COLO668 (cell line): ENCODE results near the gene MAN1A2.
"Not testable (repeated sequence)": the region's sequence is repeated elsewhere in the genome, so short reads cannot be mapped to it uniquely, and the experiment has no call there.

Source experiments
- DNase-seq: peaks from one replicate; lab custom pipeline; 2025; ENCODE audit not compliant: unreplicated experiment; lab: John Stamatoyannopoulos, UW

The MAN1A2 gene

DNA sequence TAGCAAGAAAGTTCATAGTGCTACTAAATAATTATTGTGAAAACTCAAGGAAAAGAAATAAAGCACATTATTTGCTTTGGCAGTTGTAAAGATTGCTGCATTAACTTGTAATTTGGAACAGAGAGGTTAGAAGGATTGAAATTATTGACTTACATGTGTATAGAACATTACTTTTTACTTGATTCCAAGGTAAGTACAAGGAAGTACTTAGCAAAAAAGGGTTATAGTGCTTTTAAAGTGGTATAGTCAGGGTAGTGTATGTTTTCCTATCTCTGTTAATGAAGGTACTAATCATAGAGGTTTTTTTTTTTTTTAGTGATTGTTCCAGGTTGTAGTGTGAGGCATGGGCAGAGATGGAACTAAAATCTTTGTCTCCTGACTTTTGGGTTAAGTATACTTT is 29.4 kb downstream of the MAN1A2 start:
- DNase-seq, result no peak

DNA sequence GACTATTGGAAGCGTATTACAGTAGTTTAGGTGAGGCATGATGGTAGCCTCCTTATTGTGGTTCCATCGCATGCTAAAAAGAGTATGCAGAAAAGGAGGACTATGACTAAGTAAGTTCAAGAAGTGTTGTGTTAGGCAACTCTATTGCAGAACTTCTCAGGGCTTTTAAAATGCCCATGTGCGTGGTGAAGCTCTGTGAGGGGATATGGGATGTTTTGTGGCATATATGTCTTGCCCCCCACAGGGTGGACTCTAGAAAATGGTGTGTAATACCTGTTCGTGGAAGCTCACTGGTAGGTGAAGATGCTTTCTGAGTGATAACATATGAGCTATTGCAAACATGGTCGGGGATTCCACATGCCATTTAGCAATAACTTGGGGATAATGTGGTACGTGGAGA is 31.7 kb downstream of the MAN1A2 start:
- no peak for DNase-seq

DNA sequence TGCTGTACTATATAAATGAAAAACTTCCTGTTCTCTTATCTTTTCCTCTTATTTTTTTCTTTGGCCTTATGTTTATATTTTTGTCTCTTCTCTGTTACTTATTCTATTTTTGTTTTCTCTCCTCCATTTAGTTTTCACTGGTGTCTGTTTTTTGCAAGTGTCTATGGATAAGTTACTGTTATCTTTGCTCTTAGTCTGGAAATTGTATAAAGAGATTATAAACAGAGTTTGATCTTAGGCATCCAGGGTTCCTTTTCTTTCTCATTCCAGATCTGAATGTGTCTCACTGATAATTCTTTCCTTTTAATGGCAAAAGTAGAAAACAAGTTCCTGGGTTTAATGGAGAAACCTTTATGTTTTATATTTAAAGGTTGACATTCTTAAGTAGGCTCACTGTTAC is 34.5 kb downstream of the MAN1A2 start:
- DNase-seq, result no peak

DNA sequence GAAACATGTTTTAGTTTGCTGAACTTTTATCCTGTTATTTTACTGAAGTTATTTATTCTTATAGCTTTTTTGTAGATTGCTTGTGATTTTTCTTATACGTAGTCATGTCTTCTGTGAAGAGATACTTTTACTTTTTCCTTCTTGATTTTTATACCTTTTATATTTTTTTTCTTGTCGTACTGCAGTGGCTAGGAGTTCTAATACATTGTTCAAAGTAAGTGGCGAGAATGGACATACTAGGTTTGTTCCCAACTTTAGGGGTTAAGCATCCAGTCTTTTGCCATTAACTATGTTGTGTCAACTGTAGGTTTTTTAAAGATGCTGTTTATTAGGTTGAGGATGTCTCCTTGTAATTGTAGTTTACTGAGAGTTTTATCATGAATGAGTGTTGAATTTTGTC is 36.3 kb downstream of the MAN1A2 start:
- DNase-seq, result no peak

DNA sequence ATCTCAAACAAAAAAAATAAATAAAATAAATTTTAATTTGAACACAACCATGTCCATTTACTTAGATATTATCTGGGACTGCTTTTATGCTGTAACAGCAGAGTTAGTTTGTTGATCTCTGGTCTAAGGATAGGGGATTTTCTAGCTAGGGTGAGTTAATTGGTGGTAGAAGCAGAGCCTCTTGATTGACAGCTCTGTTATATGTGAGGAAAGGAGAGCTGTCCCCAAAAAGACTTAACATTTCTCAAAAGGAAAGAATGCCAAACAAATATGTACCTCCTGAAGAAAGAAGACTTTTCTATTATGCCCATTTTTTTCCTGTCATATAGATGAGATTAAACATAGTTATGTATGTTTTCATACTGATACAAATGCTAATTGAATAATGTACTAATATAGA is 37.8 kb downstream of the MAN1A2 start:
- DNase-seq, result no peak

DNA sequence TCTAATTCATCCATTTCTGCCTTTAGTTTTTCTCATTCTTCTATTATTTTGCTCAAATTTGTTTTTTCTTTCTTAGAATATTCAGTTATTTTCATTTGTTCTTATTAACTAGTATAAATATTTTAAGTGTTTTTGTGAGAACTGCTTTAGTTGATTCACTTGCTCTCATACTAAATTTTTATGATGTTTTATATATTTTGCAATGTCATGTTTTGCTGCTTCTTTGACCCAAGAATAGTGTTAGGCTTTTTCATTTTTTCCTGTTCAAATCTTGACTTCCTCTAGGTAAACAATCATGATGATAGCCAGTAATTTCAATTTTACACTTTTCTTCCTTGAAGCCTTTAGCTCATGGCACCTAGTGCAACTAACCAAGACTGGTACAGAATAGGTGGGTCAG is 45.2 kb downstream of the MAN1A2 start:
- DNase-seq, result no peak

DNA sequence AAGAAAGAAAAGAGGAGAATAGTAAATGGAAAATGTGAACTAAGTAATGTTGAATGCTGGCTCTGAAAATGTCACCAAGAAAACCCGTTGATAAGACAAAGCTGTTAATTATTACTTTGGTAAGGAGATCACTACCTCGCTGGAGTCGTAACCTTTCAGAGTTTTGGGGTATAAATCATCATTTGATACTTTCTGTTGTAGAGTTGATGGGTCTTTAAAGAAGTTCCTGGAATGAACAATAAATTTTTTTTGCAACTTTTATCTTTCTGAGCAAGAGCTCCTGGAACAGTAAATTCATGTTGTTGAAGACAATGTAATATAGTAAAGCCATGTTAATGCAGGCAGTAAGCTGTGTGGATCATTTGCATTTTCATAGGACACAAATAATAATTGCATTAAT is 46.2 kb downstream of the MAN1A2 start:
- no peak for DNase-seq

DNA sequence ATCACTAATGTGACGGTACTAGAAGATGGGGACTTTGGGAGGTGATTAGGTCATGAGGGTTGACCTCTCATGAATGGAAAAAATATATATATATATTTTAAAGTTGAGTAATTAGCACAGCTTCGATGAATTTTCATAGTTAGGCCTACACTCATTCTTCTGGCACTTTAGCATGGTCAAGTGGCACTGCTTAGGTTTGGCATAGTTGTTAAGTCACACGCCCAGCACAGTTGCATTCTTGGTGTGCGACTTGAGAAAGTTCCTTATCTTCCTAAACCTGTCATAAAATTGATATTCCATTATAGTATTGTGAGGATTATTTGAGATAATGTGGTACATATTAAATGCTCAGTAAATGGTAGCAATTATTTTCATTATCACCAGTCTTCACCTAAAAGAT is 47.7 kb downstream of the MAN1A2 start:
- no peak for DNase-seq

DNA sequence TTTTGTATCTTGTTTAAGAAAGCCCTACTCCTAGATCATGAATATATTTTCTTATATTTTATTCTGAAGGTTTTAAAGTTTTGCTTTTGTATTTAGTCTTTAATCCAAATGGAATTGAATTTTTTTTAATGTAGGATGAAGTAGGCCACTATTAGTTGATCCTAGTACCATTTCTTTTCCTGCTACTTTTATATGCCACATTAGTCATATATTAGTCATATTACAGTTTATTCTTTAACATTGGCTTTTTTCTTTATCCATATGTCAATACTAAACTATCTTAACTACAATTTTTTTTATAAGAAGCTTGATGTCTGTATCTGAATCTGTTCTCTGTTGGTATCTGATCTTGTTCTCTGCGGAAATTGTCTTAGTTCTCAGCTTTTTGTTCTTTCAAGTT is 48.8 kb downstream of the MAN1A2 start:
- DNase-seq, result no peak

DNA sequence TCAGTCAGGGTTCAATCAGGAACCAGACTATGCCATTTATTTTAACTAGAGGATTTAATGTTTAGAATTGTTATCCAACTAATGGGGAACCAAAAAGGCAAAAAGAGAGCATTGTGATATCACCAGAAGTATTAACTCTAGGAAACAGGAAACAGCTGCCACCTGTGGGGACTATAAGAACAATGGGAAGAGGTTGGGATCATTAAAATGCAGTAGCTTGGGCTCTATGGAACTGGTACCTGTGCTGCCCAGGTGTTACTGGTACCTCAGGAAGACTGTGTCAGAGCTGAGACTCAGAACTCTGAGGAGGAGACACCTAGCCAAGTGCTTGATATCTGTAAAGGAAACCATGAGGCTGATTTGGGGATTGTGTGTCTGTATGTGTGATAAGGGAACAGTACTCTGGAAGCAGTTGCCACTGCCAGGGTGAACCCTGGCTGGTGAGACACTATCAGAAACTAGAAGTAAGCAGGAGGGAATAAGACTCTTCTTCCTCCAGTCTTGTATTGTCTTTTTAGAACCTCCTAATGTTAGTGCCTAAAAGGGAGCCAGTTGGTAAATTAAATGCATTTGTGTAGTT is 49.4 kb downstream of the MAN1A2 start:
- peak; percentile 44 for DNase-seq

DNA sequence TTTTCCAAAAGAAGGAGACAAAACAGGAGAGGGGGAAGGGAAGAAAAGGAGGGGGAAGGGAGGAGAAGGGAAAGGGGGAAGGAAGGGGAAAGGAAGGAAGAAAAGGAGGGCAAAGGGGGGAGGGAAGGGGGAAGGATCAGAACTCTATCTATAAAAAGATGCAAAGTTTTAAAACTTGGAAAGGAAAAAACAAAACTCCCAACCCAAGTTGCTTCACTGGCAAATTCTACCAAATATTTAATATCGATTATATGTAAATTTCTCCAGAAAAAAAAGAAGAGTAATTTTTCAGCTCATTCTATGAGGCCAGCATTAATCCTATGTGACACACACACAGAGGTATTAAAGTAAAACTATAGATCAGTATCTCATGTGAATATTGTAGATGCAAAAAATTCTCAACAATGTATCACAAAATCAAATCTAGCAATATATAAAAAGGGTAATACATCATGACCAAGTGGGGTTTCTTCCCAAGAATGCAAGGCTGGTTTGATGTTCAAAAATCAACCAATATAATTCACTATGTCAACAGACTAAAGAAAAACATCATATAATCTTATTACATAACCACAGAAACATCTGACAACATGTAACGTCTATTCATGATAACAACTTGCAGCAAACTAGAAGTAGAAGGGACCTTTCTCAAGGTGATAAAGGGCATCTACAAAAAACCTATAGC is 57.9 kb downstream of the MAN1A2 start:
- no peak for DNase-seq

DNA sequence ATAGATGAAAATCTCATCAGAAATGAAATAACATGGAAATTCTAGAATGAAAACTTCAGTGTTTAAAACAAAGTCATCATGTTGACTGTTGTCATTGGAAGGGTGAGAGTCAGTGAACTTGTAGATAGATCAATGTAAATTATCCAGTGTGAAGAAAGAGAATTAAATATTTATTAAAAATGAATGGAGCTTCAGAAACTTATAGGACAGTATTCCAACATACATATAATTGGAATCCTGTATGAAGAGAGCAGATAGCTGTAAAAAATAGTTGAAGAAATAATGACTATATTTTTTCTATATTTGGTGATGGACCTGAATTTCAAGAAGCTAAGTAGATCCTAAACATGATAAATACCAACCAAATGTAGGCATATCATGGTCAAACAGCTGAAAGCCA is 60.0 kb downstream of the MAN1A2 start:
- DNase-seq, result no peak

DNA sequence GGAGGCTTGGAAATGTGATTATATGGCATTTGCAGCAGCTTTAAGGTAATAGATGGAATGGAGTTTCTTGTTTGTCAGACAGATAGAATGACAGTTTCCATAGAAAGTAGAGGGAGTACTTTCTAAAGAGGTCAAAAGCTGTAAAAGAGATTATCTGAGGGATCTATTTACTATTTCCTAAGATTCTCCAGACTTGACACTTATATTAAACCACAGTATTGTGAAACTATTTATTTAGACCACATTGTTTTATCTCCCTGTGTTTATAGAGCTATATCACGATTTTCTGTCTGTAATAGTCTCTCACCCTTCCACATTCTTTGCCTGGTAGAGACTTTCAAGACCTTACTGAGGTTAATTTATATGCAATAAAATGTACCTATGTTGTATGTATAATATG is 66.7 kb downstream of the MAN1A2 start:
- DNase-seq, result no peak

DNA sequence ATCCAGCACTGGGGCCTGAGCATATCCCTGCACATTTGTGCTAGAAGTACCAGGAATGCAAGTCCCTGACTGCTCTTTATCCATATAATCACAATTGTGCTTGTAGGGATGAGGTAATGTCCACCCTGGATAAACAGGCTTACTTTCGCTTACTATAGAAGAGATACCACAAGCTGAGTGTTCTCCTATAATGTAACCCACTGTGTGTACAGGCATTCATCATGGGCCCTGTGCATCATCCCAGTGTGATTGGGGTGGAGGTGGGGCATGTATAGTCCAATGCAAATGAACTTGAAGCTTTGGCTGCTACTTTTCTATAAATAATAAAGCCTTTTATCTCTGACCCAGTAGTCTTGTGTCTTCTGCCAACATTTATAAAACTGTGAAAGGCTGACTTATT is 69.3 kb downstream of the MAN1A2 start:
- no peak for DNase-seq

DNA sequence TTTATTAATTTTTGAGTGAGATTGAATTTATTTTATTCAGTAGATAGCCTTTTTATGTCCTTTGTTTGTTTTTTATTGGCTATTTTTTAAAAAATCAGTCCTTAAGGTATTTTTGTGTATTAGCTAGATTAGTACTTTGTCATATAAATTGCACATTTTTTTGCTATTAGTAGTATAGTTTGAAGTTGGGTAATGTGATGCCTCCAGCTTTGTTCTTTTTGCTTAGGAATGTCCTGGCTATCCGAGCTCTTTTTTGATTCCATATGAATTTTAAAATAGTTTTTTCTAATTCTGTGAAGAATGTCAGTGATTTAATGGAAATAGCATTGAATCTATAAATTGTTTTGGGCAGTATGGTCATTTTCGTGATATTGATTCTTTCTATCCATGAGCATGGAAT is 80.4 kb downstream of the MAN1A2 start:
- DNase-seq, result no peak

DNA sequence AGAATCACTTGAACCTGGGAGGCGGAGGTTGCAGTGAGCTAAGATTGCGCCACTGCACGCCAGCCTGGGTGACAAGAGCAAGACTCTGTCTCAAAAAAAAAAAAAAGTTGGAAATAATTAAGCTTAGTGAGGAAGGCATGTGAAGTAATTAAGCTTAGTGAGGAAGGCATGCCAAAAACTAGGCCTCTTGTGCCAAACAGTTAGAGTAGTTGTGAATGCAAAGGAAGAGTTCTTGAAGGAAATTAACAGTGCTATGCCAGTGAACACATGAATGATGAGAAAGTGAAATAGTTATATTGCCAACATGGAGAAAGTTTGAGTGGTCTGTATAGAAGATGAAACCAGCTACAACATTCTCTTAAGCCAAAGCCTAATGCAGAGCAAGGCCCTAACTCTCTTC is 85.0 kb downstream of the MAN1A2 start:
- DNase-seq, result no peak

DNA sequence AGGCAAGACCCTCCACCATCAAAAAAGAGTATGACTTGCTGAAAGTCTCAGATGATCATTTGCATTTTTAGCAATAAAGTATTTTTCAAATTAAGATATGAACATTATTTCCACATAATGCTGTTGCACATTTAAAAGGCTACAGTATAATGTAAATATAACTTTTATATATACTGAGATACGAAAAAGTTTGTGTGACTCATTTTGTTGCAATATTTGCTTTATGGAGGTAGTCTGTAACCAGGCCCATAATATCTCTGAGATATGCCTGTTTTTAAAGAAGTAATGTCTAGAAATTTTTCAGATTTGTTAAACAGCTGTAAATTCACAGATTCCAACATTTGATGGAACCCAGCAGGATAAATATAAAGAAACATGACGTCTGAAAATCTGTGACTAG is 86.7 kb downstream of the MAN1A2 start:
- no peak for DNase-seq

DNA sequence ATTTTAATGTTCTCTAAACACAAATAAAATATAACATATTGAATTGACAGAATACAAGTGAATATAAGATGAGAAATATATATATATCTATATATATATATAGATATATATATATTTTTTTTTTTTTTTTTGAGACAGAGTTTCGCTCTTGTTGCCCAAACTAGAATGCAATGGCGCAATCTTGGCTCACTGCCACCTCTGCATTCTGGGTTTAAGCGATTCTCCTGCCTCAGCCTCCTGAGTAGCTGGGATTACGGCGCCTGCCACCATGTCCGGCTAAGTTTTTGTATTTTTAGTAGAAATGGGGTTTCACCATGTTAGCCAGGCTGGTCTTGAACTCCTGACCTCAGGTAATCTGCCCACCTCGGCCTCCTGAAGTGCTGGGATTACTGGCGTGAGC is 91.2 kb downstream of the MAN1A2 start:
- DNase-seq, result not testable (repeated sequence)

DNA sequence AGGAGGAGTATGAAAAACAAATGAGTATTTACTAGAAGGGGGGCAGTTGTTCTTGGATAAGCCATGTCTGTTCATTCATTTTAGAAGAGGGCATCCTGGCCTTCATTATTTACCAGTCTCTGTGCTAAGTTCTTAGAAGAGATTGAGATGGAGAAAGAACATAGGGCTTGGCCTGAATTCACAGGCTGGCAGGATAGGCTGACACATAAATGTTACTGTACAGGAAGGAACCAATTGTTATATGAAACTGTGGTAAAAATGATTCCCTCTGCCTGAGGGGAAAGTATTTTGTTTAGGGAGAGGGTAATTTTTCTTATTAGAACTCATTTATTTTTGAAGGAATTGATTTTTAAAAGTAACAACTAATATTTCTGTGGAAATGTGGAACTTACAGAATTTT is 99.5 kb downstream of the MAN1A2 start:
- DNase-seq, result no peak

DNA sequence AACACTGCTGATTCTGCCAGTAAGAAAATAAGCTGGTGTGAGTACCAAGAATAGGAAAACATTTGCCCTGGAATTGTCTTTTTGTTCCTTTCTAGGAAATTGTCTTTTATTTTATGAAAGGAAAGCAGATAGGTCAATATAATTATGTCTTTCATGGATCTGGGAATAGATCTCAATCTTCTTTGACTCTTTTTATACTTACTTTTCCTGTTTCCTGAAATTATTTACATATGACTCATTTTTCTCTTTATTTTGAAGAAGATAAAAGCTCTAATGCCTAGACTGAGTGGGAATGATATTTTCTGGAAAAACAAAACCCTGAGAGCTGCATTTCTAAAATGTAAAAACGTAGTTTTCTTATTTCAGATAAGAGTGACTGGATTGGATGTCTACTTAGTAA is 100.1 kb downstream of the MAN1A2 start:
- no peak for DNase-seq

DNA sequence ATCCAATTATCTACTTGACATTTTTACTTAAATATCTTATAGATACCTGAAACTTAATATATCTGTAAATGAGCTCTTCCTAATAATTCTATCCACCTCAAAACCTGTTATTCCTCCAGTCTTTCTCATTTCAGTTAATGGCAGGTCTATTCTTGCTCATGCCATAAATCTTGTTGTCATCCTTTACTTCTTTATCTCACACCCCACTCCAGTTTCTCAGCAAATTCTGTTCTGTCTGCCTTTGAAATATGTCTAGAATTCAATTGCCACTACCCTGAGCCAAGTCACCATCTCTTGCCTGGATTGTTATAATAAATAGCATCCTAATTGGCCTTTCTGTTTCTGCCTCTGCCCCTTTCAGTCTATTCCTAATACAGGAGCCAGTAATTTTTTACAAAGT is 105.8 kb downstream of the MAN1A2 start:
- DNase-seq, result no peak

DNA sequence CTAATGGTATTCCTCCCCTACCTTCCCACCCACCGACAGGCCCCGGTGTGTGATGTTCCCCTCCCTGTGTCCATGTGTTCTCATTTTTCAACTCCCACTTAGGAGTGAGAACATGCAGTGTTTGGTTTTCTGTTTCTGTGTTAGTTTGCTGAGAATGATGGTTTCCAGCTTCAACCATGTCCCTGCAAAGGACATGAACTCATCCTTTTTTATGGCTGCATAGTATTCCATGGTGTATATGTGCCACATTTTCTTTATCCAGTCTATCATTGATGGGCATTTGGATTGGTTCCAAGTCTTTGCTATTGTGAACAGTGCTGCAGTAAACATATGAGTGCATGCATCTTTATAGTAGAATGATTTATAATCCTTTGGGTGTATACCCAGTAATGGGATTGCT is 108.2 kb downstream of the MAN1A2 start:
- not testable (repeated sequence) for DNase-seq

DNA sequence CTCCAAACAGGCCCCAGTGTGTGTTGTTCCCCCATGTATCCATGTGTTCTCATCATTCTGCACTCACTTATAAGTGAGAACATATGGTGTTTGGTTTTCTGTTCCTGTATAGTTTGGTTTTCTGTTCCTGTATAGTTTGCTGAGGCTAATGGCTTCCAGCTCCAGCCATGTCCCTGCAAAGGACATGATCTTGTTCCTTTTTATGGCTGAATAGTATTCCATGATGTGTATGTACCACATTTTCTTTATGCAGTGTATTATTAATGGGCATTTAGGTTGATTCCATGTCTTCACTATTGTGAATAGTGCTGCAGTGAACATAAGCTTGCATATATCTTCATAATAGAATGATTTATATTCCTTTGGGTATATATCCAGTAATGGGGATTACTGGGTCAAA is 111.8 kb downstream of the MAN1A2 start:
- no peak for DNase-seq
